H1 (cell line): ENCODE results near the gene ABCA13.

Source experiments
- CHD2 ChIP-seq: IDR thresholded peaks from 2 replicates; pipeline ENCODE4 v1.6.1; 2012; ENCODE audit warnings: low read length, improper control_type of control experiment
- JUN ChIP-seq: IDR thresholded peaks from 2 replicates; pipeline ENCODE4 v1.6.1; 2011; ENCODE audit warnings: low read depth, mild to moderate bottlenecking, improper control_type of control experiment, low read length
- TBP ChIP-seq: IDR thresholded peaks from 2 replicates; pipeline ENCODE4 v1.6.1; 2011; ENCODE audit warnings: low read depth, low read length, improper control_type of control experiment
- TF ChIP-seq, protein P1 (sequence below): IDR thresholded peaks from 2 replicates; pipeline ENCODE4 v1.6.1; 2012; ENCODE audit warnings: inconsistent platforms

DNA sequence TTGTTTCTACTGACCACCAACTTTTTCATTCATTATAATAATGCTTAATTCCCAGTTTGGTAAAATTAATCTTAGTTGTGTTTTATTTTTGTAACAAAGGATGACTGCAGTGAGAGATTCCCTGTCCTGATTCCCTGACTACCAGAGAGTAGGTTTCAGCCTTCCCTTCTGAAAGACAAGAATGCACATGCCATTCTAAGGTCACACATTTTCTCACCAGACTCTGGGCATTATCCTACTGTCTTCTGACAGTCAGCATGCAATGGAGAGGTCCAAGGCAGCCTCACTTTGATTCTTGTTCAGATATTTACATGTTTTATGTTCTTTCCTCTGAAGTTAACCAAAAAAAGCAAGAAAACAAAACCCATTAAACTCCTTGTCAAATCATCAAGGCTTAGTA is 380.4 kb downstream of the ABCA13 start:
- TF ChIP-seq TBP (no peak), CHD2 (no peak), JUN (no peak)
- TF ChIP-seq, protein P1, sequence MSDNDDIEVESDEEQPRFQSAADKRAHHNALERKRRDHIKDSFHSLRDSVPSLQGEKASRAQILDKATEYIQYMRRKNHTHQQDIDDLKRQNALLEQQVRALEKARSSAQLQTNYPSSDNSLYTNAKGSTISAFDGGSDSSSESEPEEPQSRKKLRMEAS, result no peak
